HepG2 (cell line): ENCODE measurements around the gene TFEB. TPM values are rescaled to one million over a fixed set of nuclear protein-coding genes. Genes with fewer than 3 reads are reported as not detected.

Source experiments
- CC2D1A ChIP-seq: sonication (generic); formaldehyde crosslinking; IDR thresholded peaks from 2 replicates; pipeline ENCODE4 v1.8.1; 2023; ENCODE audit warnings: mild to moderate bottlenecking, missing genetic modification reagents
- CEBPG ChIP-seq: IDR thresholded peaks from 2 replicates; pipeline ENCODE4 v1.6.1; 2016
- HDAC1 ChIP-seq: sonication (generic); formaldehyde crosslinking; IDR thresholded peaks from 2 replicates; pipeline ENCODE4 v1.5.1; 2020; ENCODE audit warnings: mild to moderate bottlenecking, missing genetic modification reagents
- KLF13 ChIP-seq: sonication (generic); formaldehyde crosslinking; IDR thresholded peaks from 2 replicates; pipeline ENCODE4 v1.4.0; 2020; ENCODE audit warnings: mild to moderate bottlenecking, missing genetic modification reagents
- MAFF ChIP-seq: IDR thresholded peaks from 2 replicates; pipeline ENCODE4 v1.6.1; 2011; ENCODE audit warnings: low read depth, low read length, improper control_type of control experiment
- MXI1 ChIP-seq: IDR thresholded peaks from 3 replicates; pipeline ENCODE4 v1.6.1; 2012; ENCODE audit warnings: low read depth, low read length, inconsistent platforms, borderline replicate concordance
- NCOA1 ChIP-seq: sonication (generic); formaldehyde crosslinking; IDR thresholded peaks from 2 replicates; pipeline ENCODE4 v1.9.0; 2021; ENCODE audit warnings: missing genetic modification reagents
- RAD21 ChIP-seq: fragments of 450-650 bp; formaldehyde crosslinking; IDR thresholded peaks from 2 replicates; pipeline ENCODE4 v1.5.0; 2020; ENCODE audit warnings: mild to moderate bottlenecking
- RXRA ChIP-seq: sonication (generic); formaldehyde crosslinking; IDR thresholded peaks from 2 replicates; pipeline ENCODE4 v1.5.1; 2020; ENCODE audit warnings: missing genetic modification reagents
- TCF12 ChIP-seq, 2 experiments: fragments of 450-650 bp in 1 of 2; sonication (generic) in 1 of 2; formaldehyde crosslinking in 1 of 2; IDR thresholded peaks; 2 replicates each; pipeline versions ENCODE4 v1.6.1 to v1.8.0; 2017 to 2022; ENCODE audit warnings: antibody characterized with exemption in 1 of 2, mild to moderate bottlenecking in 1 of 2, missing genetic modification reagents in 1 of 2, moderate library complexity in 1 of 2
- ZFP82 ChIP-seq: sonication (generic); formaldehyde crosslinking; IDR thresholded peaks from 2 replicates; pipeline ENCODE4 v1.5.1; 2020; ENCODE audit warnings: mild to moderate bottlenecking, missing genetic modification reagents, borderline replicate concordance
- ZNF224 ChIP-seq: sonication (generic); formaldehyde crosslinking; IDR thresholded peaks from 2 replicates; pipeline ENCODE4 v1.5.0; 2020; ENCODE audit warnings: mild to moderate bottlenecking, missing genetic modification reagents
- ZNF772 ChIP-seq: sonication (generic); formaldehyde crosslinking; IDR thresholded peaks from 2 replicates; pipeline ENCODE4 v1.5.0; 2020; ENCODE audit warnings: mild to moderate bottlenecking, missing genetic modification reagents
- polyA plus RNA-seq, 8 experiments: library from polyadenylated mRNA; depleted of rRNA in 3 of 8; stranded (reverse) in 7 of 8; unstranded in 1 of 8; fragments of >200 nt; fragmentation: Illumina TruSeq in 4 of 8; extraction: Trizol in 4 of 8; gene quantifications; 2 replicates each; pipeline versions ENCODE4 v1.2.1 to v1.2.3, GENCODE V29; 2011 to 2016; ENCODE audit warnings: low read depth in 4 of 8, missing spikeins in 1 of 8, mixed read lengths in 1 of 8; ENCODE audit not compliant: insufficient read depth in 1 of 8
- total RNA-seq, 5 experiments: library from RNA; depleted of rRNA; stranded (reverse); fragments of >200 nt; fragmentation: Illumina TruSeq; extraction: Trizol; gene quantifications; 2 replicates each; pipeline ENCODE4 v1.2.3, GENCODE V29; 2016; ENCODE audit warnings: low read depth in 1 of 5
- TF ChIP-seq, protein P1 (sequence below), 2 experiments: sonication (generic) in 1 of 2; formaldehyde crosslinking in 1 of 2; IDR thresholded peaks; 2 replicates each; pipeline versions ENCODE4 v1.4.0 to v1.6.1; 2016 to 2020; ENCODE audit warnings: borderline replicate concordance in 1 of 2, low read depth in 1 of 2, mild to moderate bottlenecking in 1 of 2, missing genetic modification reagents in 1 of 2
- TF ChIP-seq, protein P2 (sequence below): sonication (generic); formaldehyde crosslinking; IDR thresholded peaks from 2 replicates; pipeline ENCODE4 v1.5.0; 2020; ENCODE audit warnings: missing genetic modification reagents
- TF ChIP-seq, protein P3 (sequence below): sonication (generic); formaldehyde crosslinking; IDR thresholded peaks from 2 replicates; pipeline ENCODE4 v1.8.1; 2023; ENCODE audit warnings: mild to moderate bottlenecking, moderate library complexity, missing genetic modification reagents
- TF ChIP-seq, protein P4 (sequence below): sonication (generic); formaldehyde crosslinking; IDR thresholded peaks from 2 replicates; pipeline ENCODE4 v1.4.0; 2020; ENCODE audit warnings: missing genetic modification reagents, mild to moderate bottlenecking, borderline replicate concordance
- TF ChIP-seq, protein P5 (sequence below): sonication (generic); formaldehyde crosslinking; IDR thresholded peaks from 2 replicates; pipeline ENCODE4 v1.9.0; 2022; ENCODE audit warnings: low read depth, missing genetic modification reagents

The TFEB gene
- total and polyA plus RNA-seq, 2 of the 13 experiments (the other 11 are each of a cell fraction or from before 2014, with no cell fraction given), result 13.3 to 18.7 TPM

DNA sequence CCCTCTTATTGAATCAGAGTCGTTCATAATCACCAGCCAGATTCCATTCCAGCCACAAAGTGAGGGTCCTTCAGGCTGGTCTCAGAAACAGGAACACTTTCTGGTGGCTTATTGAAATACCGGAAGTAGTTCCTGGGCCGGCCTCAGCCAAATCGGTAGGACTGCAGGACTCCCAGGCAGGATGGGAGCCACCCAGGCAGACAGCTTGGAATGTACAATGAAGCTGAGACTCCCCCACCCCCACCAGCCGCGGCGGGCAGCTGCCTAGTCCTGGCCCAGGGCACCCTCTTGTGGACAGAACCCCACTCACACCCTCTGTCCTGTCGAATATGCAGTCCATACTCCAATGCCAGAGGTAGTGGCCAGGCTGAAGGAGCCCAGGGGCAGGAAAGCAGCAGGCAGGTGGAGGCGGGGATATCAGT lies 53.3 kb downstream of the TFEB start (continued):
- TF ChIP-seq, protein P1, sequence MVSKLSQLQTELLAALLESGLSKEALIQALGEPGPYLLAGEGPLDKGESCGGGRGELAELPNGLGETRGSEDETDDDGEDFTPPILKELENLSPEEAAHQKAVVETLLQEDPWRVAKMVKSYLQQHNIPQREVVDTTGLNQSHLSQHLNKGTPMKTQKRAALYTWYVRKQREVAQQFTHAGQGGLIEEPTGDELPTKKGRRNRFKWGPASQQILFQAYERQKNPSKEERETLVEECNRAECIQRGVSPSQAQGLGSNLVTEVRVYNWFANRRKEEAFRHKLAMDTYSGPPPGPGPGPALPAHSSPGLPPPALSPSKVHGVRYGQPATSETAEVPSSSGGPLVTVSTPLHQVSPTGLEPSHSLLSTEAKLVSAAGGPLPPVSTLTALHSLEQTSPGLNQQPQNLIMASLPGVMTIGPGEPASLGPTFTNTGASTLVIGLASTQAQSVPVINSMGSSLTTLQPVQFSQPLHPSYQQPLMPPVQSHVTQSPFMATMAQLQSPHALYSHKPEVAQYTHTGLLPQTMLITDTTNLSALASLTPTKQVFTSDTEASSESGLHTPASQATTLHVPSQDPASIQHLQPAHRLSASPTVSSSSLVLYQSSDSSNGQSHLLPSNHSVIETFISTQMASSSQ (IDR thresholded peaks at IDR 0.05; ENCODE audit: low read depth), result no peak
- TF ChIP-seq, protein P1 (CRISPR knock-in tag; IDR thresholded peaks at IDR 0.05; ENCODE audit: borderline replicate concordance), result no peak
- TF ChIP-seq, protein P2, sequence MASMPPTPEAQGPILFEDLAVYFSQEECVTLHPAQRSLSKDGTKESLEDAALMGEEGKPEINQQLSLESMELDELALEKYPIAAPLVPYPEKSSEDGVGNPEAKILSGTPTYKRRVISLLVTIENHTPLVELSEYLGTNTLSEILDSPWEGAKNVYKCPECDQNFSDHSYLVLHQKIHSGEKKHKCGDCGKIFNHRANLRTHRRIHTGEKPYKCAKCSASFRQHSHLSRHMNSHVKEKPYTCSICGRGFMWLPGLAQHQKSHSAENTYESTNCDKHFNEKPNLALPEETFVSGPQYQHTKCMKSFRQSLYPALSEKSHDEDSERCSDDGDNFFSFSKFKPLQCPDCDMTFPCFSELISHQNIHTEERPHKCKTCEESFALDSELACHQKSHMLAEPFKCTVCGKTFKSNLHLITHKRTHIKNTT (CRISPR knock-in tag), result no peak
- no peak for TF ChIP-seq ZNF224 (CRISPR knock-in tag)
- TF ChIP-seq, protein P3, sequence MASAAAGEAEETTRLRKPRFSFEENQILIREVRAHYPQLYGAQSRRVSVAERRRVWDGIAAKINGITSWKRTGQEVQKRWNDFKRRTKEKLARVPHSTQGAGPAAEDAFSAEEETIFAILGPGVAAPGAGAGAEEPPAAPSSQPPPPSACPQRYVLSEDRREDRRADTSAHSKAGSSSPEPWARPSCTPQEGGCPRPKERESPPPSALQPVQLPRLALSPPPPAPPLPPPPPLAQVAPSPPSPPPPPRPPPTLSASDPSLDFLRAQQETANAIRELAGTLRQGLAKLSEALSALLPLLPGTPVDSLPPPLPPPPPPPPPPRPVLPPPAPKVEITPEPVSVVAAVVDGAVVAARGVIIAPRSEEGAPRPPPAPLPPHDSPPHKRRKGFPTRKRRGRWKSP (CRISPR knock-in tag), result no peak
- TF ChIP-seq MAFF, result no peak
- TF ChIP-seq KLF13 (CRISPR knock-in tag), result no peak
- no peak for TF ChIP-seq RXRA (CRISPR knock-in tag)
- TF ChIP-seq CC2D1A (CRISPR knock-in tag), result no peak
- 0 out of 2 replicates have a peak, but pooled peaks have one; percentile 30 for TF ChIP-seq CEBPG (CRISPR knock-in tag)
- TF ChIP-seq MXI1, result no peak; the same call in 2 of the 3 replicates
- TF ChIP-seq NCOA1 (CRISPR knock-in tag), result no peak
- TF ChIP-seq HDAC1 (CRISPR knock-in tag), result no peak
- TF ChIP-seq ZNF772 (CRISPR knock-in tag), result no peak
- TF ChIP-seq, protein P4, sequence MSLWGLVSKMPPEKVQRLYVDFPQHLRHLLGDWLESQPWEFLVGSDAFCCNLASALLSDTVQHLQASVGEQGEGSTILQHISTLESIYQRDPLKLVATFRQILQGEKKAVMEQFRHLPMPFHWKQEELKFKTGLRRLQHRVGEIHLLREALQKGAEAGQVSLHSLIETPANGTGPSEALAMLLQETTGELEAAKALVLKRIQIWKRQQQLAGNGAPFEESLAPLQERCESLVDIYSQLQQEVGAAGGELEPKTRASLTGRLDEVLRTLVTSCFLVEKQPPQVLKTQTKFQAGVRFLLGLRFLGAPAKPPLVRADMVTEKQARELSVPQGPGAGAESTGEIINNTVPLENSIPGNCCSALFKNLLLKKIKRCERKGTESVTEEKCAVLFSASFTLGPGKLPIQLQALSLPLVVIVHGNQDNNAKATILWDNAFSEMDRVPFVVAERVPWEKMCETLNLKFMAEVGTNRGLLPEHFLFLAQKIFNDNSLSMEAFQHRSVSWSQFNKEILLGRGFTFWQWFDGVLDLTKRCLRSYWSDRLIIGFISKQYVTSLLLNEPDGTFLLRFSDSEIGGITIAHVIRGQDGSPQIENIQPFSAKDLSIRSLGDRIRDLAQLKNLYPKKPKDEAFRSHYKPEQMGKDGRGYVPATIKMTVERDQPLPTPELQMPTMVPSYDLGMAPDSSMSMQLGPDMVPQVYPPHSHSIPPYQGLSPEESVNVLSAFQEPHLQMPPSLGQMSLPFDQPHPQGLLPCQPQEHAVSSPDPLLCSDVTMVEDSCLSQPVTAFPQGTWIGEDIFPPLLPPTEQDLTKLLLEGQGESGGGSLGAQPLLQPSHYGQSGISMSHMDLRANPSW, result no peak
- TF ChIP-seq ZFP82 (CRISPR knock-in tag), result no peak
- TF ChIP-seq RAD21 (CRISPR knock-in tag), result peak; percentile 96
- no peak for TF ChIP-seq TCF12 (IDR thresholded peaks at IDR 0.05)
- TF ChIP-seq TCF12 (CRISPR knock-in tag; IDR thresholded peaks at IDR 0.05), result no peak
- TF ChIP-seq, protein P5, sequence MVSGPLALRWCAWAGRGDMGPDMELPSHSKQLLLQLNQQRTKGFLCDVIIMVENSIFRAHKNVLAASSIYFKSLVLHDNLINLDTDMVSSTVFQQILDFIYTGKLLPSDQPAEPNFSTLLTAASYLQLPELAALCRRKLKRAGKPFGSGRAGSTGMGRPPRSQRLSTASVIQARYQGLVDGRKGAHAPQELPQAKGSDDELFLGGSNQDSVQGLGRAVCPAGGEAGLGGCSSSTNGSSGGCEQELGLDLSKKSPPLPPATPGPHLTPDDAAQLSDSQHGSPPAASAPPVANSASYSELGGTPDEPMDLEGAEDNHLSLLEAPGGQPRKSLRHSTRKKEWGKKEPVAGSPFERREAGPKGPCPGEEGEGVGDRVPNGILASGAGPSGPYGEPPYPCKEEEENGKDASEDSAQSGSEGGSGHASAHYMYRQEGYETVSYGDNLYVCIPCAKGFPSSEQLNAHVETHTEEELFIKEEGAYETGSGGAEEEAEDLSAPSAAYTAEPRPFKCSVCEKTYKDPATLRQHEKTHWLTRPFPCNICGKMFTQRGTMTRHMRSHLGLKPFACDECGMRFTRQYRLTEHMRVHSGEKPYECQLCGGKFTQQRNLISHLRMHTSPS, result no peak
